HepG2 (cell line): ENCODE data around the gene BCL2L1. TPM values are rescaled to one million over a fixed set of nuclear protein-coding genes. Genes with fewer than 3 reads are reported as not detected.

Experiments
- AHR ChIP-seq: IDR thresholded peaks from 2 replicates; pipeline ENCODE4 v1.6.1; 2018; ENCODE audit warnings: missing genetic modification reagents, missing compliant biosample characterization
- ATAD3A ChIP-seq: sonication (generic); formaldehyde crosslinking; IDR thresholded peaks from 2 replicates; pipeline ENCODE4 v1.4.0; 2020; ENCODE audit warnings: missing genetic modification reagents
- CHCHD3 ChIP-seq: sonication (generic); formaldehyde crosslinking; IDR thresholded peaks from 2 replicates; pipeline ENCODE4 v1.8.0; 2022; ENCODE audit warnings: mild to moderate bottlenecking, missing genetic modification reagents, moderate library complexity
- DNMT3B ChIP-seq: conservative IDR thresholded peaks from 2 replicates; pipeline ENCODE4 v1.6.1; 2016; ENCODE audit warnings: missing biosample characterization, control low read depth
- GRHL1 ChIP-seq: sonication (generic); formaldehyde crosslinking; conservative IDR thresholded peaks from 2 replicates; pipeline ENCODE4 v1.8.0; 2022; ENCODE audit warnings: missing genetic modification reagents
- ISL2 ChIP-seq: sonication (generic); formaldehyde crosslinking; IDR thresholded peaks from 2 replicates; pipeline ENCODE4 v1.5.0; 2020; ENCODE audit warnings: missing genetic modification reagents
- KLF13 ChIP-seq: sonication (generic); formaldehyde crosslinking; IDR thresholded peaks from 2 replicates; pipeline ENCODE4 v1.4.0; 2020; ENCODE audit warnings: mild to moderate bottlenecking, missing genetic modification reagents
- NRL ChIP-seq: sonication (generic); formaldehyde crosslinking; IDR thresholded peaks from 2 replicates; pipeline ENCODE4 v1.5.0; 2020; ENCODE audit warnings: missing genetic modification reagents, mild to moderate bottlenecking, moderate library complexity, borderline replicate concordance
- PHF5A ChIP-seq: IDR thresholded peaks from one replicate; pipeline ENCODE4 v1.6.1; 2018; ENCODE audit warnings: low read depth, missing genetic modification reagents; ENCODE audit not compliant: unreplicated experiment
- RARA ChIP-seq: IDR thresholded peaks from 2 replicates; pipeline ENCODE4 v1.6.1; 2016; ENCODE audit warnings: missing genetic modification reagents, missing compliant biosample characterization
- RBM39 ChIP-seq: fragments of 200-400 bp; formaldehyde crosslinking; IDR thresholded peaks from one replicate; pipeline ENCODE4 v1.6.1; 2018; ENCODE audit warnings: antibody characterized with exemption, mild to moderate bottlenecking, low read depth, low read length; ENCODE audit not compliant: poor library complexity, severe bottlenecking
- SNAPC2 ChIP-seq: sonication (generic); formaldehyde crosslinking; IDR thresholded peaks from 2 replicates; pipeline ENCODE4 v1.8.1; 2022; ENCODE audit warnings: mild to moderate bottlenecking, missing genetic modification reagents
- SOX6 ChIP-seq, 2 experiments: fragments of 450-650 bp in 1 of 2; sonication (generic) in 1 of 2; formaldehyde crosslinking in 1 of 2; IDR thresholded peaks; 2 replicates each; pipeline versions ENCODE4 v1.4.0 to v1.6.1; 2017 to 2020; ENCODE audit warnings: antibody characterized with exemption in 1 of 2, mild to moderate bottlenecking in 1 of 2, missing genetic modification reagents in 1 of 2
- TAF1 ChIP-seq: sonication (generic); formaldehyde crosslinking; IDR thresholded peaks from 2 replicates; pipeline ENCODE4 v1.4.0; 2020; ENCODE audit warnings: missing genetic modification reagents
- ZNF180 ChIP-seq: sonication (generic); formaldehyde crosslinking; IDR thresholded peaks from 2 replicates; pipeline ENCODE4 v1.4.0; 2020; ENCODE audit warnings: low read depth, missing genetic modification reagents, borderline replicate concordance
- ZNF256 ChIP-seq: sonication (generic); formaldehyde crosslinking; conservative IDR thresholded peaks from 2 replicates; pipeline ENCODE4 v1.4.0; 2020; ENCODE audit warnings: missing genetic modification reagents
- ZNF292 ChIP-seq: sonication (generic); formaldehyde crosslinking; IDR thresholded peaks from 2 replicates; pipeline ENCODE4 v1.8.1; 2022; ENCODE audit warnings: mild to moderate bottlenecking, low read depth, missing genetic modification reagents, borderline replicate concordance
- ZNF619 ChIP-seq: sonication (generic); formaldehyde crosslinking; IDR thresholded peaks from 2 replicates; pipeline ENCODE4 v1.4.0; 2020; ENCODE audit warnings: mild to moderate bottlenecking, missing genetic modification reagents
- ZNF720 ChIP-seq: sonication (generic); formaldehyde crosslinking; IDR thresholded peaks from 2 replicates; pipeline ENCODE4 v1.4.0; 2020; ENCODE audit warnings: missing genetic modification reagents
- ZNF777 ChIP-seq: sonication (generic); formaldehyde crosslinking; IDR thresholded peaks from 2 replicates; pipeline ENCODE4 v1.4.0; 2020; ENCODE audit warnings: missing genetic modification reagents
- ZNF839 ChIP-seq: sonication (generic); formaldehyde crosslinking; IDR thresholded peaks from 2 replicates; pipeline ENCODE4 v1.4.0; 2020; ENCODE audit warnings: missing genetic modification reagents, mild to moderate bottlenecking, borderline replicate concordance
- ZSCAN9 ChIP-seq: IDR thresholded peaks from 2 replicates; pipeline ENCODE4 v1.6.1; 2016; ENCODE audit warnings: borderline replicate concordance
- polyA plus RNA-seq, 8 experiments: library from polyadenylated mRNA; depleted of rRNA in 3 of 8; stranded (reverse) in 7 of 8; unstranded in 1 of 8; fragments of >200 nt; fragmentation: Illumina TruSeq in 4 of 8; extraction: Trizol in 4 of 8; gene quantifications; 2 replicates each; pipeline versions ENCODE4 v1.2.1 to v1.2.3, GENCODE V29; 2011 to 2016; ENCODE audit warnings: low read depth in 4 of 8, missing spikeins in 1 of 8, mixed read lengths in 1 of 8; ENCODE audit not compliant: insufficient read depth in 1 of 8
- total RNA-seq, 5 experiments: library from RNA; depleted of rRNA; stranded (reverse); fragments of >200 nt; fragmentation: Illumina TruSeq; extraction: Trizol; gene quantifications; 2 replicates each; pipeline ENCODE4 v1.2.3, GENCODE V29; 2016; ENCODE audit warnings: low read depth in 1 of 5
- TF ChIP-seq, protein P1 (sequence below): sonication (generic); formaldehyde crosslinking; IDR thresholded peaks from 2 replicates; pipeline ENCODE4 v1.4.0; 2020; ENCODE audit warnings: missing genetic modification reagents
- TF ChIP-seq, protein P2 (sequence below): sonication (generic); formaldehyde crosslinking; IDR thresholded peaks from 2 replicates; pipeline ENCODE4 v1.5.0; 2020; ENCODE audit warnings: missing genetic modification reagents, mild to moderate bottlenecking, borderline replicate concordance

BCL2L1 gene
- total and polyA plus RNA-seq, 2 of the 13 experiments (the other 11 are each of a cell fraction or from before 2014, with no cell fraction given), result 164 to 258 TPM

DNA sequence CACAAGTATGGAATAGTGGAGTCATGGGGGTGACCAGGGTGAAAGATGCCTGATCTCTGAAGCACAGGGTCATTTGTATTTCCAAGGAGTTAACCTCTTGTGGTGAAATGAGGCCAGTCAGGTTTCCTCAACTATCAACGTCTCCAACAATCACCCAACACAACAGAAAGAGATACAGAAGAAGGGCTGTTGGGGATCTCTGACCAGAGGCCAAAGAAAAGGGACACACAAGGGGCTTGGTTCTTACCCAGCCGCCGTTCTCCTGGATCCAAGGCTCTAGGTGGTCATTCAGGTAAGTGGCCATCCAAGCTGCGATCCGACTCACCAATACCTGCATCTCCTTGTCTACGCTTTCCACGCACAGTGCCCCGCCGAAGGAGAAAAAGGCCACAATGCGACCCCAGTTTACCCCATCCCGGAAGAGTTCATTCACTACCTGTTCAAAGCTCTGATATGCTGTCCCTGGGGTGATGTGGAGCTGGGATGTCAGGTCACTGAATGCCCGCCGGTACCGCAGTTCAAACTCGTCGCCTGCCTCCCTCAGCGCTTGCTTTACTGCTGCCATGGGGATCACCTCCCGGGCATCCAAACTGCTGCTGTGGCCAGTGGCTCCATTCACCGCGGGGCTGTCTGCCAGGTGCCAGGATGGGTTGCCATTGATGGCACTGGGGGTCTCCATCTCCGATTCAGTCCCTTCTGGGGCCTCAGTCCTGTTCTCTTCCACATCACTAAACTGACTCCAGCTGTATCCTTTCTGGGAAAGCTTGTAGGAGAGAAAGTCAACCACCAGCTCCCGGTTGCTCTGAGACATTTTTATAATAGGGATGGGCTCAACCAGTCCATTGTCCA lies 1.0 kb downstream of the BCL2L1 start (continued):
- TF ChIP-seq, protein P1, sequence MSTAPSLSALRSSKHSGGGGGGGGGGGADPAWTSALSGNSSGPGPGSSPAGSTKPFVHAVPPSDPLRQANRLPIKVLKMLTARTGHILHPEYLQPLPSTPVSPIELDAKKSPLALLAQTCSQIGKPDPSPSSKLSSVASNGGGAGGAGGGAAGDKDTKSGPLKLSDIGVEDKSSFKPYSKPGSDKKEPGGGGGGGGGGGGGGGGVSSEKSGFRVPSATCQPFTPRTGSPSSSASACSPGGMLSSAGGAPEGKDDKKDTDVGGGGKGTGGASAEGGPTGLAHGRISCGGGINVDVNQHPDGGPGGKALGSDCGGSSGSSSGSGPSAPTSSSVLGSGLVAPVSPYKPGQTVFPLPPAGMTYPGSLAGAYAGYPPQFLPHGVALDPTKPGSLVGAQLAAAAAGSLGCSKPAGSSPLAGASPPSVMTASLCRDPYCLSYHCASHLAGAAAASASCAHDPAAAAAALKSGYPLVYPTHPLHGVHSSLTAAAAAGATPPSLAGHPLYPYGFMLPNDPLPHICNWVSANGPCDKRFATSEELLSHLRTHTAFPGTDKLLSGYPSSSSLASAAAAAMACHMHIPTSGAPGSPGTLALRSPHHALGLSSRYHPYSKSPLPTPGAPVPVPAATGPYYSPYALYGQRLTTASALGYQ (CRISPR knock-in tag), result 0 out of 2 replicates have a peak, but pooled peaks have one; percentile 42
- TF ChIP-seq ZNF256 (peak; percentile 80), ZNF180 (CRISPR knock-in tag) (peak; percentile 35; the same call in 1 of the 2 replicates), AHR (CRISPR knock-in tag) (peak; percentile 71; the same call in 1 of the 2 replicates), ATAD3A (CRISPR knock-in tag) (0 out of 2 replicates have a peak, but pooled peaks have one; percentile 23), SOX6 (IDR thresholded peaks at IDR 0.05) (no peak), SOX6 (CRISPR knock-in tag; IDR thresholded peaks at IDR 0.05) (peak; percentile 29), ZNF619 (CRISPR knock-in tag) (peak; percentile 95), DNMT3B (0 out of 2 replicates have a peak, but pooled peaks have one; percentile 3), ZNF292 (CRISPR knock-in tag) (peak; percentile 49; the same call in 1 of the 2 replicates), PHF5A (CRISPR knock-in tag) (peak; percentile 9), SNAPC2 (CRISPR knock-in tag) (peak; percentile 42; the same call in 1 of the 2 replicates), GRHL1 (no peak), ZSCAN9 (CRISPR knock-in tag) (no peak), RARA (CRISPR knock-in tag) (no peak; the same call in 1 of the 2 replicates), ZNF720 (CRISPR knock-in tag) (peak; percentile 46; the same call in 1 of the 2 replicates), NRL (CRISPR knock-in tag) (0 out of 2 replicates have a peak, but pooled peaks have one; percentile 38), ZNF777 (CRISPR knock-in tag) (peak; percentile 59; the same call in 1 of the 2 replicates), TAF1 (peak; percentile 48; the same call in 1 of the 2 replicates), ZNF839 (CRISPR knock-in tag) (peak; percentile 82; the same call in 1 of the 2 replicates), ISL2 (peak; percentile 60), RBM39 (peak; percentile 36), KLF13 (CRISPR knock-in tag) (0 out of 2 replicates have a peak, but pooled peaks have one; percentile 64), CHCHD3 (CRISPR knock-in tag) (0 out of 2 replicates have a peak, but pooled peaks have one; percentile 79)
- TF ChIP-seq, protein P2, sequence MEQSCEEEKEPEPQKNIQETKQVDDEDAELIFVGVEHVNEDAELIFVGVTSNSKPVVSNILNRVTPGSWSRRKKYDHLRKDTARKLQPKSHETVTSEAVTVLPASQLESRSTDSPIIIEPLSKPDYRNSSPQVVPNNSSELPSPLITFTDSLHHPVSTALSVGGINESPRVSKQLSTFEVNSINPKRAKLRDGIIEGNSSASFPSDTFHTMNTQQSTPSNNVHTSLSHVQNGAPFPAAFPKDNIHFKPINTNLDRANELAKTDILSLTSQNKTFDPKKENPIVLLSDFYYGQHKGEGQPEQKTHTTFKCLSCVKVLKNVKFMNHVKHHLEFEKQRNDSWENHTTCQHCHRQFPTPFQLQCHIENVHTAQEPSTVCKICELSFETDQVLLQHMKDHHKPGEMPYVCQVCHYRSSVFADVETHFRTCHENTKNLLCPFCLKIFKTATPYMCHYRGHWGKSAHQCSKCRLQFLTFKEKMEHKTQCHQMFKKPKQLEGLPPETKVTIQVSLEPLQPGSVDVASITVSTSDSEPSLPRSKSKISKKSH (CRISPR knock-in tag), result peak; percentile 65; the same call in 1 of the 2 replicates
